Activated CD4-positive, alpha-beta T cell treated with anti-CD3 and anti-CD28 coated beads, Interleukin-2, amount 10 ng/mL, durations not matched to agents 24 days and 14 days (primary cell): Measurements from ENCODE around the gene TAX1BP1. TPM values are rescaled to one million over a fixed set of nuclear protein-coding genes. Genes with fewer than 3 reads are reported as not detected.

Experiments used
- DNase-seq: peaks from one replicate; pipeline ENCODE4 v3.0.0; 2022
- H3K27ac Mint-ChIP-seq: one replicate; pipeline ENCODE4 v1.8.0; 2022; ENCODE audit warnings: mild to moderate bottlenecking, mixed read lengths
- H3K27me3 Mint-ChIP-seq: one replicate; pipeline ENCODE4 v1.8.0; 2022; ENCODE audit warnings: mixed read lengths
- H3K36me3 Mint-ChIP-seq: one replicate; pipeline ENCODE4 v1.8.0; 2022; ENCODE audit warnings: low read depth, mild to moderate bottlenecking, mixed read lengths
- H3K4me1 Mint-ChIP-seq: one replicate; pipeline ENCODE4 v1.8.0; 2021; ENCODE audit warnings: mixed read lengths
- H3K4me3 Mint-ChIP-seq: one replicate; pipeline ENCODE4 v1.8.0; 2022; ENCODE audit warnings: mild to moderate bottlenecking, moderate library complexity, mixed read lengths
- H3K9me3 Mint-ChIP-seq: one replicate; pipeline ENCODE4 v1.8.0; 2021; ENCODE audit warnings: mixed read lengths
- intact Hi-C: fragments of 100-400 bp; cut with micrococcal nuclease; formaldehyde crosslinking; loops from one replicate; pipeline ENCODE4 v1.15.1; 2023
- total RNA-seq: library from RNA; stranded (reverse); gene quantifications from 2 replicates; pipeline ENCODE4 v1.2.3, GENCODE V29; 2022

TAX1BP1 gene
- total RNA-seq, 1 donor from 2014 or later = 91.5 TPM

- H3K27ac Mint-ChIP-seq = no peak overlapping the region
- H3K27me3 Mint-ChIP-seq = peaks cover 3% of the 10 kb centered on the region
- H3K9me3 Mint-ChIP-seq = no peaks in the 10 kb centered on the region
- no peaks in the 10 kb centered on the region for H3K4me1 Mint-ChIP-seq
- no peaks in the 10 kb centered on the region for H3K36me3 Mint-ChIP-seq
- intact Hi-C loops = no loop called here
- no peak overlapping the region for H3K4me3 Mint-ChIP-seq
- DNase-seq = no peak
Observed at GRCh38 chr7:27875061-27875460, 135.1 kb downstream of the TAX1BP1 start.

- intact Hi-C loops = no loop called here
- Mint-ChIP-seq H3K27ac (no peak overlapping the region), H3K27me3 (peaks cover 3% of the 10 kb centered on the region), H3K4me3 (no peak overlapping the region), H3K9me3 (no peaks in the 10 kb centered on the region), H3K36me3 (no peaks in the 10 kb centered on the region), H3K4me1 (no peaks in the 10 kb centered on the region)
- no peak for DNase-seq
Observed at GRCh38 chr7:27875832-27876231, 135.9 kb downstream of the TAX1BP1 start.

- Mint-ChIP-seq H3K4me1 (no peaks in the 10 kb centered on the region), H3K4me3 (no peak overlapping the region), H3K27ac (no peak overlapping the region), H3K9me3 (no peaks in the 10 kb centered on the region), H3K27me3 (peaks cover 3% of the 10 kb centered on the region), H3K36me3 (no peaks in the 10 kb centered on the region)
- DNase-seq = no peak
- intact Hi-C loops = no loop called here
Observed at GRCh38 chr7:27876756-27877155, 136.8 kb downstream of the TAX1BP1 start.

Other genes with a start within 250 kb of the TAX1BP1 start
- 21.5 and 22.6 TPM in 2 replicates for gene HIBADH, start 77.3 kb upstream of the TAX1BP1 start, total RNA-seq